GM19328 (cell line): ENCODE results near the gene MAP1B.
"Not testable (repeated sequence)": the region's sequence is repeated elsewhere in the genome, so short reads cannot be mapped to it uniquely, and the experiment has no call there.

Experiments
- ATAC-seq: cut with Tn5 transposase; IDR thresholded peaks from one replicate; pipeline ENCODE4 v1.9.1; 2021; ENCODE audit warnings: mild to moderate bottlenecking, moderate library complexity; ENCODE audit not compliant: unreplicated experiment

Gene MAP1B

DNA sequence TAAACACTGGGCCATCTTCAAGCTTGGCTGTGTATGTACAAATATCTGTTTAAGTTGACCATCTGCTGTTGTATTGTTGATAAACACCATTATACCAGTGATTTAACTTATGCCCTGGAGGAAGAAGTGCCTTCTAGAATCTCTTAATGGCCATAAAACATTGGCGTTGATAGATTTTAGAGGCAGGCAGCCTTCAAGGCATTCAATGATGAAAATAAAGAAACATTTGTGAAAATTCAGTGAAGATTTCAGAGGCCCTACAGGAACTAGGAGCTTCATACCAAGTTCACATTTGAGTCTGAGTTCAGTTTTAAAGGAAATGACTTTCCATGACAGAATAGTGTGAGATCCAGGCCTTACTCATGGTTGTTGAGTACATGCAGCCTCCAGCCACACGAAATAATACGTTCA, 52.2 kb downstream of the MAP1B start:
- no peak for ATAC-seq

DNA sequence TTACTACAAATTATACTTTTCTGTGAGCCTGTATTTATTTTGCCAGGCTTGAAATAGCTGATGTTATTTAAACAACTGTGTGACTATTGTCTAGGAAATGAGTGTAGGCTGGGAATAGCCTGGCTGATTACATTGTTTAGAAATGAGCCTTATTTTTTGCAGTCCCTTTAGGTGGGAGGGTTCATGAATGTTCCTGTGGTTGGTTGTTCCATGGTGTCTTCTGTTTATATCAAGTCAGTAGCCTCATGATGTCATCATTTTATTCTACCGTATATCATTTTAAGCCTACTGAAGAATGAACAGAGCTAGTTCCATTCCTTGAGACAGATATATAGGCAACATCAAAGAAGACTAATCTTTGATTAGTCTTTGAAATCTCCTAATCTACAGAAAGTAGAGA, 53.1 kb downstream of the MAP1B start:
- ATAC-seq = no peak

DNA sequence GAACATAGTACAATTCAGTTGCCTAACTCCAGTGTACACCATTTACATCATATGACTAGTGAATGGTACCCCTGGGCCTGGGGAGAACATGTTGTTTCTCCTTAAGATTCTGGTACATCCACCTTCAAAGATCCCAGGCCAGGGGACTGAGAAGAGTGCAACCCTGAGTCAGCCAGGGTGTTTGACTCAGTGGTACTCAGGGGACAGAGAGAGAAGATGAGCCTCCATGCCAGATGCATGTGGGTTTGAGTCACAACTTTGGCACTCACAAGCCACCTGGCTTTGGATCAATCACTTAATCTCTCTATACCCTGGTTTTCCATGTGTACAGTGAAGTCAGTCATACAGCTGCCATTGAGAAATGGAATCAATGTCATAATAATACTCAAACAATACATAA, 53.7 kb downstream of the MAP1B start:
- ATAC-seq = no peak

DNA sequence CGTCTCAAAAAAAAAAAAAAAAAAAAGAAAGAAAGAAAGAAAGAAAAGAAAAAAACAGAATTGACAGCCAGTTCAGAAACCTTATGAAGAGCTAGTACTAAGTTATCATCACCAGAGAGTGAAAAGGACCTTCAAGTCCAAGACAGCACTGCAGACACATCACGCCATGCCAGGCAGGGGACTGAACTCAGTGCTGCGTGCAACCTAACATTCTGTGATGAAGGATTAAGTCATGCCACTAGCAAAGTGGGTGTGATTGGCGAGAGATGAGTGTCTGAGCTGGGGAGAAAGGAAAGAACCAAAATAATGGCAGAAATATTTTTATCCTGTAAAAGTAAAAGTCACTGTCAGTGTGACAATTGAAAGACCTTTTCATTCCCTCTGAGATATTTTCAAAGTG, 54.7 kb downstream of the MAP1B start:
- no peak for ATAC-seq

DNA sequence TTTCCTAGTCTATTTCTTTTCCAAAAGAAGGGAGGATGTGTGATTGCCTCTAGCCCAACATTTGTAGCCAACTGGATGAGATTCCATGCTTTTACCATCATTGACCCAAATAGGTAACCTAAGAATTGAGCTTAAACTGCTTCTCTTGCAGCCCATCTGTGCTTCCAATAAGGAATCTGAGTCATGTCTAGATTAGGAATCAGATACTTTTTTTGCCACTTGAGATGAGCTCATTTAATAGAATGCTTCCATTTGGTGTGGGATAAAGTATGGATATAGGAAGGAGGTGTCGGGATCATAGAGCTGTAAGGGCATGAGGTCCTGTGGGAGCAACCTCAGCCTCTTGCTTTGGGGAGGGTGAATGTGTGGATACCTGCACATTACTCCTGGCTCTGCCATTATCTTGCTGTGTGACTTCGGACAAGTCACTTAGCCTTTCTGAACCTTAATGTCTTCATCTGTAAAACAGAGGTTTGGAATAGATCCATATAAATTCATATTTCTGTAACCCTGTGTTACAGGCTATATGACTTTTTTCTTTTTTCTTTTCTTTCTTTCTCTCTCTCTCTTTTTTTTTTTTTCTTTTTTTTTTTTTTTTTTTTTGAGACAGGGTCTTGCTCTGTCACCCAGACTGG, 56.2 kb downstream of the MAP1B start:
- ATAC-seq = no peak

DNA sequence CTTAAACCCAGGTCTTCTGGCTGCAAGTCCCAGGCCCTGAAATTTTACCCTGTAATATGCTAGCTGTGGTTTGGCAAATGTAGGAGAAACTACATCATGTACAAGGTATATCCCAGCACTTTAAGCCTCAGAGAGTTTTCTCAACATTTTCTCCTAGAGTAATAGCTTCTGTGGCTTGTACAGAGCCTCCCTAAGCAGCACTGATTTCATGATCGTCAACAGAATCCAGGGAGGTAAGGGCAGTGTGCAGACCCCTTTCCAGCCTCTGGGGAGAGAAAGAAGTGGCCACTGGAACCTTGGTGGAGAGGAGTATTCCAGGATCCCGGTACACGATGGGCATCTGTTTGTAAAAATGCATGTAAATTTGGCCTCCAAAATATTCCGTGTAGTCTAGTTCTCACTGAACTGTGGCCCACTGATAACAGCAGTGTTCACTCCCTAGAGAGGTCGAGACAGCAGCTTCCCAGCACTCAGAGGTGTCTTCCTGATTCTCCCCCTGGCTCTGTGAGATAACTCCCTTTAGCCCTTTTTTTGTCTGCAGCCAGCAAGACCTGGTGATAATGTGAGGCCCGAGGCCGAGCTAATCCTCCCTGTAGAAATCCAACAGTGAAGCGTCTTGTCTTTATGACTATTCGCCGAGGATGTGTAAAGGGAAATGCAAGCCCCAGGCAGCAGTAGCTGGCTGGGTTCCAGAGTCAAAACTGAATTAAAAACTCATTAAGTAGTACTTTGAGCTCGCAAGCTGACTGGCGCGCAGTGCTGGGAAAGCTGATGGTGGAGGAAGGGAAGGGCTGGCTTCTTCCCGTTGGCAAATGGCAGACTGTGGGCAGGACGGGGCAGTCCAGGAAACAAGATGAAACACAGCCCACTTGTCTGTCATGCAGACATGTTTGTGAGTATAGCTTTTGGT, 59.0 kb downstream of the MAP1B start:
- ATAC-seq = no peak

DNA sequence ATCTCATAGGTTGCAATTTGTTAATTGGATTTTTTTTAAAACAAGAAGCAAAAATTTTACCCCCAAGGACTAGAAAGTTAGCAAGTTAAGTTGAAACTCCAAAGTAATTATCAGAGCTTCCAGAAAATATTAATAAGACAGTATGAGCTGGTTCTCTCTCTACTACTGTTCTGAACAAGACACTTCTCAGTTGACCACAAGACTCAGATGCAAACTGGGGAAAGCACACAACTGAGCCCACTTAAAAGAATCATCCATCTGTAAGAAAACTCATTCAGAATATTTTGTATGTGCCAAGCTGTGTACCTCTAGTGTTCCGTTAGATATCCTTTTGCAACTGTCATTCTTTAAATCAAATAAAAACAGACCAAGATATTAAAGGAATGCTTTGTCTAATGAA, 60.0 kb downstream of the MAP1B start:
- ATAC-seq = no peak

DNA sequence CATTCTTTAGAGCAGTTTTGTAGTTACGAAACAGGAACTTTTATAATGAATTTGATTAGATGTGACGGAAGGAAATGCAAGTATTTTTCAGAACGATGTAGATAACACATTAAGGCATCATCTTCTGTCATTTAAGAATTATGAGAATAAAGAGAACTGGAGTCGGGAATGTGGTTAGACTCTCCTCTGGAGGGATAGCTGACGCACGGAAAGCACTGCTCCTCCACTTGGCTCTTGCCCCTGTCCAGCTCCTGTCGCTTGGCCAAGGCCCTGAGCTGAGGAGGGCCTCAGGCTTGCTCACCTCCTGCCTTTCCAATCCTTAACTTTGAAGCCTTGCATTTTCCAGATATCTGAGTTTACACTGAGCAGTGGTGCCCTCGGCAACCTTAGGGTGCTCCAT, 60.5 kb downstream of the MAP1B start:
- ATAC-seq = no peak

DNA sequence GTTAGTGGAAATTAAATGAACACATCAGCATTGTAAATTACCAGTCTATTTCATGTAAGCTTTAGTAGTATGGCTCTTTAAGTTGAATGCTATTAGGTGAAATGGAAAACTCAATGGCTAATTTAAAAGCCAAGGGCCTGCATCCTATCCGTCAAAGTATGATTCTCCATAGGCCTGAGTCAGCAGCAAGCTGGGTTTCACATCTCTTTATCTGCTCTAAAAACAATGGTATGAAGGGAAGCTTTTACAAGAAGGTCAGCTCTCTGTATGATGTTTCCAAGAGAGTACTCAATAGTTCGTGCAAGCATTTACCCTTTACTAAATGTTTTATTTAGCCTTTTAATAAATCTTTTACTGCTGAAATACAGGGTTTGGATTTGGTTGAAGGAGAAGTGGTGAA, 62.8 kb downstream of the MAP1B start:
- no peak for ATAC-seq

DNA sequence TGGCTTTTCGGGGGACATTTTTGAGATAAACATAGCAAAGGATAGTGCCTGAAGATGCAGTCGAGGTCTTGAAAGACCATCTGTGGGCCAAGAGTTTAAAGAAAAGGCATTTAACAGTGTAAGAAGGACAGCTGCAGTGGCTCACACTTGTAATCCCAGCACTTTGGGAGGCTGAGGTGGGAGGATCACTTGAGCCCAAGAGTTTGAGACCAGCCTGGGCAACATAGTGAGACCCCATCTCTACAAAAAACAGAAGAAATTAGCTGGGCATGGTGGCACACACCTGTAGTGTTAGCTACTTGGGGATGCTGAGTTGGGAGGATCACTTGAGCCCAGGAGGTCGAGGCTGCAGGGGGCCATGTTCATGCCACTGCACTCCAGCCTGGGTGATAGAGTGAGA, 63.9 kb downstream of the MAP1B start:
- ATAC-seq = not testable (repeated sequence)

DNA sequence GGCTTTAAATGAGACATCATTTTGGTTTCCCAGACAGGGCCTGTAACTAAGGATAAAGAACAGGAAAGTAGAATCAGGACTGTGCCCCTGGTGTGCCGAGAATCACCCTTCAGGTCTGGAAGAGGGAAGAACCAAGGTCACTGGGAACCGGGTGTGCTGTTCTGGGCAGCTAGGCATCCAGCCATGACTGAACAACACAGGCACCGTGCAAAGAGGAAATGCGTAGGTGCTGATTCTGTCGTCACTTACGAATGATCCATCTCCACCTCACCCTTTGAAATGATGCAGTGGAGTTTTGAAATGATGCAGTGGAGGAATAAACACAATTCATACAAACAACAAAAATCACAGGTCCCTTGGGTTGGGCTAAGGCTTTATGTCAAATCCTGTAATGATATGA, 64.4 kb downstream of the MAP1B start:
- no peak for ATAC-seq

DNA sequence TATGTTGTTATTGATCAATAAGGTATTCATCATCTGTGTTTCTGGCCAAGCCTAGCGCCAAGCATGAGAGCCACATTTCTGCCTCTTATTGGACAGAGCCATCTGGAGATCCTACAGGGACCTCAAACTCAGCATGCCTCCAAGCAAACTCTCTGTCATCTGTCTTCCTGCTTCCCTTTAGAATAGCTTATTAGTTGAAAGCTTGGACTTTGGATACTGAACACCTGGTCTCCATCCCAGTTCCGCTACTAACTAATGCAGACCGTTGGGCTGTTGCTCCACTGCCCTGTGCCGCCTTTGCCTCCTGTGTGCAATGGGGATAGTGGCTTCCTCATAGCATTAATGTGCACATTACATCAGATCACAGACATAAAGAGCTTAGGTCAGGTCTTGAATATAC, 65.5 kb downstream of the MAP1B start:
- no peak for ATAC-seq

DNA sequence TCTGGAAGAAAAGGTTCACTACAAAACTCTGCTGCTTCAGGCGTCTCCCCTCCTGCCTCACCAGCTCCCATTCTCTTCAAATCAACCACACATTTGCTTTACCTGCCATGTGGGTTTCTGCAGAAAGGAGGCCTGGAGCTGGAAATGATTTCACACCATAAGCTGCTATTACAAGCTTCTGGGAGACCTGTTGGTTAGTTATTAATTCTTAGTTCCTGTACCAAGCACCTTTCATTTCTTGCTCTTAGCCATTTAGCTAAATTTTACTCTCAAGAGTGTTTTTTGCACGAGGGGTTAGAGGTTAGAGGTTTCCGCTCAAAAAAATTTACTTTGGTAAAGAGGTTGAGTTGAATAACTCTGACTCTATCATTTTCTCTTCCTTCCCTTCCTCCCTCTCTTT, 70.3 kb downstream of the MAP1B start:
- ATAC-seq = no peak

DNA sequence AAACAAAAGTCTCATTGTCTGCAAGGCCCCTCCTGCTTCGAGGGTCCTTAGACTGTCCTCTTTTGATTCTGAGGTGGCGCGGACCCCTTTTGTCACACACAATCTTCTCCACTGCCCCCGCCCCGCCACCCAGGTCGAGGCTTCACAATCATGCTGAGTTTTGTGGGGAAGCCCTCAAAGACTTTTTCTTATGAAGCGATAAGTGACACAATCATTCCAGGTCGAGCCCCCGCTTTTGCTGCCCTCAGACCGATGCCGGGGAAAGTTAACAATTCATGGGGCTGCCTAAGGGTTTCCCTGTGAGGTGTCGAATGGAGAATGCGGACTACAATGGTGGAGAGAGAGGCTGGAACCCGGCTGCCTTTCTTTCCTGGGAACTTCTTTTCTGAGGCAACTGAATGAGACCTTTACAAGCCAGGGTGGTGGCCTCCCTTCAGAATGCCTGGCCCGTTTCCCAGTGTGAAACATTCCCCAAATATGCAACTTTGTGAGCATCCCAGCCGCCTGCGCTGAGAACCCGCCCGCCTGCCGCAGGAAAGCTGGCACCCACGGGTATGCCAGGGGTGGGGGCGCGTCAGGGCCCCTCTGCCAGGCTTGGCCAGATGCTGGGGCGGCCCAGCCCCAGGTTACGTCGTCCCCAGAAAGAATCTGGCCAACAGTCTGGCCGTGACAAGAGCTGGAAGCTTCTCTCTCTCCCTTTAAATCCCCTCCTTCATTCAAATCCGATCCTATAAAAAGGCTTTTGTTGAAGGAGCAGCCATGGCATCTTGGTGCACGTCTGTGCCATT, 71.9 kb downstream of the MAP1B start:
- ATAC-seq = no peak

DNA sequence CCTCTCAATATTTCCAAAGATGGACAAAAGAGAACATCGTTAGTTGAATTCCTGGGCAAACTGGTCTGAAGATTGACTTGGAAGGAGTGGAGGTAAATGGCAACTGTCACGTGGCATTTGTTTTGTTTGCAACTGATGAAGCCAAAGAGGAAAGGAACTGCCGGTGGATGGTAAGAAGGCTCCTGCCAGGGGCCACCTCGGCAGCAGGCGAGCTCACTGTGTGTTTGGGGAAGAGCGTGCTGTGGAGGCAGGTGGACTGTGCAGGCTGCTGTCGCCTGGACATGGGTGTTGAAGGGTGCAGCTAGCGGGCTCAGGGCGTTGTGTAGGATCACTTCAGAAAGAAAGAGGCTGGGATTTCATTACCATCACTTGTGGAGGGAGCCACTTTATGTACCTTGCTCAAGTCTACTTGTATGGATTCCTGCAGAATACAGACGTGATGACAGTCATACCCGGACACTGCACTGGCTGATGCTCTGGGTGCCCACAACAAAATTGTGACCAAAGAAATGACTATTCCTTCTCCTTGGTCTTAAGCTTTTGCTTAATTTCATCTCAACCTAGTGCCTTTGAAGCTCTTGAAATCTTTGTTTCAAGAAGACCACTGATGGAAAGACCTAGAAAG, 72.7 kb downstream of the MAP1B start:
- no peak for ATAC-seq

DNA sequence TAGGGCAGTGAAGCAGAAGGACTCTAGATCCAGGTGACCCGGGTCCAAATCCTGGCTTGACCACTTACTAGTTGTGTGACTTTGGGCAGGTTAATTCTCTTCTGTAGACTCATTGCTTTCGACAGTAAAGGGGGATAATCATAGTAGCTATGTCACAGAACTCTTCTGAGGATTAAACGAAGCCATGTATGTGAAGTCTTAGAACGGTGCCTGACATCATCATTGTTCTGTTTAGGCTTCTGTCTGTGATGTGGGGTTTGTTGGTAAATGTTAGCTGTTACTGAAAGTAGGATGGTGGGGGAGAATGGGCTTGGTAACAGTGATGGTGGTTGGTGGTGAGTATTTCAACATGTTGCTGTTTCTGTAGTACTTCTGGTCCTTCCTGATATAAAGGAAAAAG, 73.7 kb downstream of the MAP1B start:
- ATAC-seq = no peak

DNA sequence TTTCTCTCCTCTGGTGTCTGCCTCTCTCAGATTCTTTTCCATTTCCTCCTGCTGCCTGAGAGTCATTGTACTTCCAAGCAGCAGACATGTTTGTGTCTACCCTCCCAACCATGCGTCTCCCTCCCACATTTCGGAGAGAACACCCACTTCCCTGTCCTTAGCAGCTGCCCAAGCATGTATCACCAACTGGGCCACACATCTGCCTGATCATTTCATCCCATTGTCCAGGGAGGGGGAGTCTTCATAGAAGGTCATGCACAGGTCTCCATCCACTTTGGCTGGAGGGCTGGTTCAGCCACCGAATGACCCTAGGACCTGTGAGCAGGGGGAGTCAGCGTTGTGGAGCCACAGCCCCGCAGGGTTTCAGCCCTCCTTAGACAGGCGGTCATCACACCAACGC, 75.4 kb downstream of the MAP1B start:
- ATAC-seq = no peak

DNA sequence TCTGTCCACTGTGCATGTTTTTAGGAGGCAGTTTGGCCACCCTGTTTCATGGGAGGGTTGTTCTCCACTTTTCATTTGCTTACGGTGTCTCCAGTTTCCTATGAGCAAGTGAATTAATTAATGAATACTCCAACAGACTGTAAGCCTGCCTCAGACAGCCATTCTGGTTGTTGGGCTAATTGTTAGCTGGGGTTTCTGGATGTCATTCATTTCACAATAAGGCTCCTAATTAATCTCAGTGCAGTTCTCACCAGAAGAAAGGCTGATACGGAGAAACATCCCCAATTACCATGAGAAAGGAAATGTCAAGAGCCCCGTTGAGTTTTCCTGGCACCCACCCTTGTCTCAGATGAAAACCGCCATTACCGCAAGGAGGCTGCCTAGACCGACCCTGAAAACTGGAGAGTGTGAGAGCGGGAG, 75.8 kb downstream of the MAP1B start:
- ATAC-seq = no peak

DNA sequence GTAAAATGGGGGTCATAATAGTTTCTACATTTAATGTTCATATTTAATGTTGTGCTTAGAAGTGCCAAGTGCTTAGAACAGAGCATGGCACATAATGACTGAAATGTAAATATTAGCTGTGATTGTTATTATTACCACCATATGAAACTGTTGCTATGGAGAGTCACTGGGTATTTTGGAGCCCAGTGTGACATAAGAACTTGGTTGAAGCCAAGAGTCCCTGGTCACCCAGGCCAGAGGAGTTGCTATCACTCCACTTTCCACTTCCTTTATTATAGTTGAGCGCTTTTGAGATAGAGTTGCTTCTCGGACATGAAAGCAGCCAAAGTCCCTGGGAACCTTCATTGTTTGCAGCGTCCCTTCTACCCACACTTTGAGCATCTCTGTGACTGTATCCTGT, 77.1 kb downstream of the MAP1B start:
- no peak for ATAC-seq

DNA sequence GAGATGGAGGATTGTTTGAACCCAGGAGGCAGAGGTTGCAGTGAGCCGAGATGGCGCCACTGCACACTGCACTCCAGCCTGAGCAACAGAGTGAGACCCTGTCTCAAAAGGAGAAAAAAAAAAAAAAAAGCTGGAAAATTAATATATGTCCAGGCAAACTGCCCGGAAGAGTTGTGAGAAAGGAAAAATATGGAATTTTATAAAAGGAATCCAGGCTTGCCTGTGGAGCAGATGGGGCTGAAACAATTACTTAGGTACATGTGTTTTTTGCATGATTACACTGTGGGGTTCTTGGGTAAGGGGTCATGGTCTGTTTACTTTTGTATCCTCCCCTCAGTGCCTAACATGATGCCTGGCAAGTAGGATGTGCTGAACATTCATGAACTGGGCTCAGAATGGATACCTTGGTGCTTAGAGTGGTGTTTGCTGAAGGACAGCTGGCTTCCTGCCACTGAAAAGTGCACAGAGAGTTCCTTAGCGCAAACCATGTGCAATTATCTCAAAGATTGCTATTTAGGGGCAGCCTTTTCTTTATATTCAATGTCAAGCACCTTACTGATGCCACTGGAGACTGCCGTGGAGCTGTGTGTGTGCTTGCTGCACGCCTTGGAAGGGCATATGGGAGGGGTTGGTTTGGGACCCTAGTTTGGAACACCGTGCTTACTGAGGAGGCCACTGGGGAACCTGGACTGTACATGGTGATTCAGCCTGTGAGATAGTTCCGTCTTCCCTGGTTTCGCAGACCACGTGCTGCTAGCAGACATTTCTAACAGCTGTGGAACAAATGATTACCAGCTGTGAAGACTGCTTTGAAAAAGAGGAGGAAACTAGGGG, 78.4 kb downstream of the MAP1B start:
- no peak for ATAC-seq
